ENCODE results near the gene DOK4.
"Not testable (repeated sequence)": the region's sequence is repeated elsewhere in the genome, so short reads cannot be mapped to it uniquely, and the experiment has no call there.

Gene DOK4

DNA sequence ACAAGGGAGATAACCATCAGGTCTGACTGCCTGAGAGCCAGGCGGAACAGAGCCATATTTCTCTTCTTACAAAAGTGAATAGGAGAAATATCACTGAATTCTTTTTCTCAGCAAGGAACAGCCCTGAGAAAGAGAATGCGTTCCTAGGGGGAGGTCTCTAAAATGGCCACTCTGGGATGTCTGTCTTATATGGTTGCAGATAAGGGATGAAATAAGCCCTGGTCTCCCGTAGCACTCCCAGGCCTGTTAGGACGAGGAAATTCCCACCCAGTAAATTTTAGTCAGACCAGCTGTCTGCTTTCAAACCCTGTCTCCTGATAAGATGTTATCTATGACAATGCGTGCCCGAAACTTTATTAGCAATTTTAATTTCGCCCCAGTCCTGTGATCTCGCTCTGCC is 46.3 kb downstream of the DOK4 start:
- not testable (repeated sequence) for DNase-seq

DNA sequence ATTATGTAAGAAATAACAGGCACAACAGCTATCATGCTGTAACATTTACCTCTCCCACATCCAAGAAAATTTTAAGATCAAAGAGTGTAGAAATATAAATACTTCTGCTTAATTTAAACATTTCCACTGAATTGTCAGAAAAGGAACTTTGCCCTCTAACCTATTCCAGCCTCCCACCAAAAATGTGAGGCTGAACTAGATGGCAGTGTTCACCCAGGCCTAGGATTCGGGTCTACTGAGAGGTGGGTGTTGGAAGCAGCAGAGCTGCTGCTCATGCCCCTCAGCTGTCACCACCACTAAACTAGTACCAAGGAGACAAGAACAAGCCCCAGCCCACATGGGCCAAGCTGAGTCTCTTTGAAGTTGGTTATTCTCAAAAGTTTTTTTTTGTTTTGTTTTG is 50.5 kb downstream of the DOK4 start:
- DNase-seq: no peak

DNA sequence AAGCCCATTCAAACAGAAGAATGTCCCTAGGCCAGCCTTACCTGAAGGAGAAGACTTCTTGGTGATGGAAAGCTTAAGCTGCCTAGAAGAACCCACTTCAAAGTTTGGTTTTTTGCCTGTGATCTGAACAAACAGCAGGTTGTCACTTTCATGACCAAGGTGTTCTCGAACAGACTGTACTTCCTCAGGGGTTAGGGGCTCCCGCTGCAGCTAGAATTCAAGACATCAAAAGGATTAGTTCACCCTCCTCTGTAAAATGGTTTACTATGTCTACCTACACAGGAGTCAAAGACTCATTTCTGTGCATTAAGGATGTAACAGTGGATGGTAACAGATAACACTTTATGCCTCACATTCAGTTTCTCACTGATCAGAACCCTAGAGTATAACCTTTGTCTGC is 52.3 kb downstream of the DOK4 start:
- DNase-seq: no peak

- DNase-seq: no peak
Observed at GRCh38 chr16:57432989-57433388, 53.3 kb downstream of the DOK4 start.

DNA sequence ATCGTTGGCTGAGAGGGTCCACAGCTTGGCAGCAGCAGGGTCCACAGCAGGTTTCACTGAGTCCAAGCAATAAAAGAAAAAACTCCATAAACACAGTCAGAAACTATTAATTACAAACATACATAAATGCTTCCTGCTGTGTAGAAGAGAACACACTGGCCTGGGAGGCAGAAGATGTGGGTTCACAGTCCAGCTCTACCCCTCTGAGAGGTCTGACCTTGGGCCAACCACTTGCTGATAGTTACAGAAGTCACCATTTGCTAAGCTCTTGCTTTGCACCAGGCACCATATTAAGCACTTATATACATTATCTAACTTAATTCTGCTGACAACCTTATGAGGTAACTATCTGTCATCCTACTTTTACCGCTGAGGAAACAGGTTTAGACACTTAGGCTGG is 53.8 kb downstream of the DOK4 start:
- no peak for DNase-seq

DNA sequence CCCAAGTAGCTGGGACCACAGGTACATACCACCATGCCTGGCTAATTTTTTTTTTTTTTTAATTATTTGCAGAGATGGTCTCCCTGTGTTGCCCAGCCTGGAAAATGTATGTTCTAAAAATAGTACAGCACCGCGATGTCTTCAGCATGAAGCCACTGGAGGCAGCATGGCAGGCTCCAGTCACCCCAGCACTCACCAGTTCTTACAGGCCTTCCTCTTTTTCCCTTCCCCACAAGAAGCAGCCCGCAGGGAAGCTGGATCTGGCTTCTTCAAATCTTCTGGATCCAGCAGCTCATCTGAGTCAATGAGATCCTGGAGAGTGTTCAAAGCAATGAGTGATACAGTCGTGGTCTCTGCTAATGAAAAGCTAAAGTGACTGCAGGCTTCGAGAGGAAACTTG is 55.3 kb downstream of the DOK4 start:
- DNase-seq: no peak

GRCh38 chr16:57427824-57428223 is 58.5 kb downstream of the DOK4 start:
- no peak for DNase-seq

DNA sequence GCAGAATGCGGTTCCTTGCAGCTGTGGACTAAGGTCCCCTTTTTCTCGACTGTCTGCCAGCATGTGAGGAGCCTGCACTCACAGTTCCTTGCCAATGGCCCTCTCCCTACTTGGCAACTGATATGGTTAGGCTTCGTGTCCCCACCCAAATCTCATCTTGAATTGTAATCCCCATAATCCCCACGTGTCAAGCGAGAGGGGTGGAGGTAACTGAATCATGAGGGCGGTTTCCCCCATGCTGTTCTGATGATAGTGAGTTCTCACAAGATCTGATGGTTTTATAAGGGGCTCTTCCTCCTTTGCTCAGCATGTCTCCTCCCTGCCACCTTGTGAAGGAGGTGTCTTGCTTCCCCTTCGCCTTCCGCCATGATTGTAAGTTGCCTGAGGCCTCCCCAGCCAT is 59.0 kb downstream of the DOK4 start:
- DNase-seq: no peak

- no peak for DNase-seq
Observed at GRCh38 chr16:57426356-57426755, 59.9 kb downstream of the DOK4 start.

- no peak for DNase-seq
Observed at GRCh38 chr16:57424583-57424982, 61.7 kb downstream of the DOK4 start.

- no peak for DNase-seq
Observed at GRCh38 chr16:57423152-57423551, 63.1 kb downstream of the DOK4 start.

- no peak for DNase-seq
Observed at GRCh38 chr16:57422026-57422944, 64.0 kb downstream of the DOK4 start.

All from NCI-H446 treated with DMSO at 0.1 percent for 48 hours (cell line).